SK-N-MC (cell line): Measurements from ENCODE around the gene PAX4.

Source experiments
- DNase-seq: peaks from one replicate; pipeline ENCODE4 v3.0.0-alpha.2; 2011; ENCODE audit warnings: low read depth, low spot score
- H3K27ac ChIP-seq: fragments of 200-600 bp; sonication (generic); 2 replicates; pipeline ENCODE4 v1.5.1; 2016; ENCODE audit warnings: mixed run types
- H3K36me3 ChIP-seq: fragments of 200-600 bp; sonication (generic); 2 replicates; pipeline ENCODE4 v1.6.1; 2017; ENCODE audit warnings: antibody characterized with exemption, low read length, mixed read lengths; ENCODE audit not compliant: insufficient read depth
- H3K4me3 ChIP-seq: fragments of 200-600 bp; sonication (generic); 2 replicates; pipeline ENCODE4 v1.5.1; 2016
- H3K9ac ChIP-seq: fragments of 200-600 bp; sonication (generic); 2 replicates; pipeline ENCODE4 v1.8.0; 2017; ENCODE audit warnings: mixed run types, mixed read lengths; ENCODE audit not compliant: insufficient read length
- H3K9me3 ChIP-seq: fragments of 200-600 bp; sonication (generic); 2 replicates; pipeline ENCODE4 v1.6.1; 2017; ENCODE audit warnings: low read depth, mild to moderate bottlenecking, antibody characterized with exemption, low read length, moderate library complexity, mixed read lengths
- EZH2 ChIP-seq: fragments of 200-600 bp; sonication (generic); IDR thresholded peaks from one replicate; pipeline ENCODE4 v1.6.1; 2017; ENCODE audit warnings: antibody characterized with exemption
- FOXP2 ChIP-seq: optimal IDR thresholded peaks from 2 replicates; pipeline ENCODE3; 2011; ENCODE audit warnings: mild to moderate bottlenecking, moderate library complexity; ENCODE audit not compliant: insufficient read depth; ENCODE audit errors: extremely low read length, control extremely low read depth
- POLR2AphosphoS5 ChIP-seq: IDR thresholded peaks from 2 replicates; pipeline ENCODE4 v1.6.1; 2012; ENCODE audit warnings: mild to moderate bottlenecking, low read depth, low read length, borderline replicate concordance

PAX4 gene

GRCh38 chr7:127618775-127619174 lies 833 bp upstream of the PAX4 start:
- no peak for DNase-seq
- Histone ChIP-seq H3K36me3 (no peaks in the 10 kb centered on the region), H3K9ac (no peak overlapping the region), H3K27ac (no peak overlapping the region), H3K4me3 (no peak overlapping the region), H3K9me3 (no peaks in the 10 kb centered on the region)
- no peak for TF ChIP-seq EZH2
- no peak for TF ChIP-seq FOXP2
- no peak for TF ChIP-seq POLR2AphosphoS5

GRCh38 chr7:127616724-127617123 lies 1.2 kb downstream of the PAX4 start:
- no peak overlapping the region for H3K27ac ChIP-seq
- no peak overlapping the region for H3K4me3 ChIP-seq
- no peak for DNase-seq
- no peaks in the 10 kb centered on the region for H3K9me3 ChIP-seq
- no peak overlapping the region for H3K9ac ChIP-seq
- TF ChIP-seq FOXP2 (no peak), EZH2 (no peak), POLR2AphosphoS5 (no peak)
- no peaks in the 10 kb centered on the region for H3K36me3 ChIP-seq

- TF ChIP-seq FOXP2 (no peak), POLR2AphosphoS5 (no peak), EZH2 (no peak)
- no peaks in the 10 kb centered on the region for H3K9me3 ChIP-seq
- no peaks in the 10 kb centered on the region for H3K36me3 ChIP-seq
- no peak overlapping the region for H3K4me3 ChIP-seq
- no peak for DNase-seq
- H3K9ac ChIP-seq, result no peak overlapping the region
- no peak overlapping the region for H3K27ac ChIP-seq
Measured at GRCh38 chr7:127612263-127612662, 5.7 kb downstream of the PAX4 start.

- TF ChIP-seq EZH2 (no peak), POLR2AphosphoS5 (no peak), FOXP2 (no peak)
- DNase-seq, result no peak
- Histone ChIP-seq H3K4me3 (no peak overlapping the region), H3K9me3 (no peaks in the 10 kb centered on the region), H3K27ac (no peak overlapping the region), H3K9ac (no peak overlapping the region), H3K36me3 (no peaks in the 10 kb centered on the region)
Measured at GRCh38 chr7:127609297-127609696, 8.6 kb downstream of the PAX4 start.

GRCh38 chr7:127608446-127608845 lies 9.5 kb downstream of the PAX4 start:
- Histone ChIP-seq H3K4me3 (no peak overlapping the region), H3K27ac (no peak overlapping the region), H3K9ac (no peak overlapping the region), H3K36me3 (no peaks in the 10 kb centered on the region), H3K9me3 (no peaks in the 10 kb centered on the region)
- no peak for DNase-seq
- TF ChIP-seq EZH2, result no peak
- no peak for TF ChIP-seq POLR2AphosphoS5
- TF ChIP-seq FOXP2, result no peak

GRCh38 chr7:127600885-127601284 lies 17.1 kb downstream of the PAX4 start:
- Histone ChIP-seq H3K9me3 (no peaks in the 10 kb centered on the region), H3K27ac (no peak overlapping the region), H3K9ac (no peak overlapping the region), H3K36me3 (no peaks in the 10 kb centered on the region), H3K4me3 (no peak overlapping the region)
- no peak for TF ChIP-seq EZH2
- TF ChIP-seq FOXP2, result no peak
- TF ChIP-seq POLR2AphosphoS5, result no peak
- DNase-seq, result no peak

GRCh38 chr7:127598318-127598717 lies 19.6 kb downstream of the PAX4 start:
- H3K9ac ChIP-seq, result no peak overlapping the region
- H3K36me3 ChIP-seq, result no peaks in the 10 kb centered on the region
- no peak overlapping the region for H3K27ac ChIP-seq
- no peak for TF ChIP-seq EZH2
- TF ChIP-seq POLR2AphosphoS5, result no peak
- TF ChIP-seq FOXP2, result no peak
- H3K9me3 ChIP-seq, result no peaks in the 10 kb centered on the region
- H3K4me3 ChIP-seq, result no peak overlapping the region
- DNase-seq, result no peak

GRCh38 chr7:127595737-127596136 lies 22.2 kb downstream of the PAX4 start:
- H3K4me3 ChIP-seq, result no peak overlapping the region
- TF ChIP-seq POLR2AphosphoS5 (no peak), FOXP2 (no peak), EZH2 (no peak)
- H3K9me3 ChIP-seq, result no peaks in the 10 kb centered on the region
- H3K36me3 ChIP-seq, result peaks cover 11% of the 10 kb centered on the region; the same call in 1 of the 2 replicates
- DNase-seq, result no peak
- H3K27ac ChIP-seq, result no peak overlapping the region
- H3K9ac ChIP-seq, result no peak overlapping the region

- Histone ChIP-seq H3K36me3 (peaks cover 20% of the 10 kb centered on the region; the same call in 1 of the 2 replicates), H3K9me3 (no peaks in the 10 kb centered on the region), H3K27ac (no peak overlapping the region), H3K9ac (no peak overlapping the region), H3K4me3 (no peak overlapping the region)
- no peak for DNase-seq
- TF ChIP-seq POLR2AphosphoS5 (no peak), EZH2 (no peak), FOXP2 (no peak)
Measured at GRCh38 chr7:127594490-127594889, 23.5 kb downstream of the PAX4 start.
